K562 treated with DMSO at 1 percent for 4 hours (cell line): Measurements from ENCODE around the gene STK24. TPM values are rescaled to one million over a fixed set of nuclear protein-coding genes. Genes with fewer than 3 reads are reported as not detected.

Experiments
- total RNA-seq: library from RNA; unstranded; fragments of 300-600 nt; gene quantifications from 2 replicates; pipeline ENCODE4 v1.2.3, GENCODE V29; 2022; ENCODE audit not compliant: insufficient read depth

STK24 gene
- total RNA-seq: 30.0 and 39.7 TPM in 2 replicates

GRCh38 chr13:98576963-98577835, at the start of gene STK24:
Gene STK24 (minus strand): TSS chr13:98577107. CDS start chr13:98576786, 321 bp downstream.

Other genes with a start within 250 kb of the STK24 start
- gene SLC15A1, start 175.6 kb upstream of the STK24 start, total RNA-seq: not detected in 2 replicates